HCT116 (cell line): ENCODE measurements around the gene CDH16. TPM values are rescaled to one million over a fixed set of nuclear protein-coding genes. Genes with fewer than 3 reads are reported as not detected.

ENCODE experiments used
- ATAC-seq: fragments of 200-7000 bp; cut with Tn5 transposase; 2 replicates; pipeline ENCODE4 v1.9.1; 2020; ENCODE audit warnings: mild to moderate bottlenecking, moderate library complexity
- BruUV-seq: library from RNA; stranded (reverse); fragments of 400-500 nt; replicated peaks from 2 replicates; lab custom pipeline; 2021; lab: Mats Ljungman, UMichigan
- CTCF ChIA-PET: fragments of 300-600 bp; sonication (Branson Sonifier 250); formaldehyde crosslinking; loops from one replicate; lab custom pipeline; 2021; ENCODE audit warnings: antibody characterized with exemption; lab: Charles Lee
- POLR2A ChIA-PET: fragments of 300-600, 350-600 bp; sonication (Branson Sonifier 250); formaldehyde crosslinking; loops from one replicate; lab custom pipeline; 2021; ENCODE audit warnings: antibody characterized with exemption; lab: Charles Lee
- RAD21 ChIA-PET, 2 experiments: fragments of 300-600 bp; sonication (Branson Sonifier 250); formaldehyde crosslinking; loops; one replicate each; lab custom pipeline; 2023; ENCODE audit warnings: low total read pairs in 2 of 2; ENCODE audit not compliant: uncharacterized antibody in 2 of 2, unreplicated experiment in 2 of 2, low non-redundant PET in 1 of 2; lab: Charles Lee
- DNase-seq: peaks from one replicate; pipeline ENCODE4 v3.0.0-alpha.2; 2010; ENCODE audit warnings: low read depth, low spot score
- H2AFZ ChIP-seq: fragments of 200-600 bp; shearing (Covaris generic), sonication (generic); 2 replicates; pipeline ENCODE4 v1.6.1; 2017; ENCODE audit warnings: low read depth, mixed run types, mixed read lengths, antibody characterized with exemption, low read length; ENCODE audit not compliant: poor library complexity, severe bottlenecking
- H3K27ac ChIP-seq: 2 replicates; pipeline ENCODE4 v1.5.1; 2012; ENCODE audit warnings: low read depth, low read length
- H3K27me3 ChIP-seq: fragments of 200-600 bp; sonication (generic); 2 replicates; pipeline ENCODE4 v1.6.1; 2016; ENCODE audit warnings: mixed run types, low read length, mixed read lengths; ENCODE audit not compliant: insufficient read depth
- H3K36me3 ChIP-seq, 2 experiments: fragments of 200-500 bp in 1 of 2; fragments of 200-600 bp in 1 of 2; sonication (Bioruptor generic) in 1 of 2; sonication (generic) in 1 of 2; 2 replicates each; pipeline versions ENCODE4 v1.5.1 to v1.6.1; 2014 to 2016; ENCODE audit warnings: low read length in 2 of 2, inconsistent platforms in 1 of 2, mixed read lengths in 1 of 2, mixed run types in 1 of 2; ENCODE audit not compliant: insufficient read depth in 2 of 2, control insufficient read depth in 1 of 2
- H3K4me1 ChIP-seq, 2 experiments: fragments of 200-600 bp in 1 of 2; sonication (generic) in 1 of 2; 2 replicates each; pipeline versions ENCODE4 v1.5.1 to v1.6.1; 2012 to 2017; ENCODE audit warnings: low read length in 2 of 2, inconsistent platforms in 1 of 2, mild to moderate bottlenecking in 1 of 2, mixed read lengths in 1 of 2, mixed run types in 1 of 2, moderate library complexity in 1 of 2; ENCODE audit not compliant: insufficient read depth in 2 of 2, control insufficient read depth in 1 of 2
- H3K4me2 ChIP-seq: fragments of 200-600 bp; sonication (generic); 2 replicates; pipeline ENCODE4 v1.6.1; 2017; ENCODE audit warnings: mixed run types, low read length, mixed read lengths
- H3K4me3 ChIP-seq, 2 experiments: fragments of 200-600 bp in 1 of 2; sonication (generic) in 1 of 2; replicated peaks in 1 of 2; 2 replicates each; pipeline ENCODE4 v1.5.1; 2011 to 2016; ENCODE audit warnings: low read length in 2 of 2, control low read depth in 1 of 2, low read depth in 1 of 2, mild to moderate bottlenecking in 1 of 2, mixed read lengths in 1 of 2, mixed run types in 1 of 2
- H3K79me2 ChIP-seq: fragments of 200-600 bp; sonication (generic); 2 replicates; pipeline ENCODE4 v1.6.1; 2017; ENCODE audit warnings: mild to moderate bottlenecking, mixed run types, low read length, moderate library complexity, mixed read lengths; ENCODE audit not compliant: insufficient read depth
- H3K9ac ChIP-seq: fragments of 200-600 bp; sonication (generic); 2 replicates; pipeline ENCODE4 v1.6.1; 2016; ENCODE audit warnings: low read length, mixed read lengths
- H3K9me2 ChIP-seq: fragments of 200-600 bp; sonication (generic), shearing (Covaris generic); 2 replicates; pipeline ENCODE4 v1.6.1; 2017; ENCODE audit warnings: mixed run types, mild to moderate bottlenecking, moderate library complexity; ENCODE audit not compliant: insufficient read depth
- H3K9me3 ChIP-seq, 2 experiments: fragments of 200-500 bp in 1 of 2; fragments of 200-600 bp in 1 of 2; sonication (Bioruptor generic) in 1 of 2; sonication (generic) in 1 of 2; 2 replicates each; pipeline ENCODE4 v1.6.1; 2014 to 2017; ENCODE audit warnings: low read length in 2 of 2, mixed read lengths in 2 of 2, inconsistent platforms in 1 of 2, low read depth in 1 of 2, mild to moderate bottlenecking in 1 of 2, mixed run types in 1 of 2, moderate library complexity in 1 of 2; ENCODE audit not compliant: control insufficient read depth in 1 of 2, insufficient read depth in 1 of 2
- H4K20me1 ChIP-seq: fragments of 200-600 bp; sonication (generic), shearing (Covaris generic); 2 replicates; pipeline ENCODE4 v1.6.1; 2017; ENCODE audit warnings: mixed run types, mild to moderate bottlenecking, moderate library complexity; ENCODE audit not compliant: insufficient read depth
- CBX3 ChIP-seq: IDR thresholded peaks from 2 replicates; pipeline ENCODE4 v1.6.1; 2012; ENCODE audit warnings: low read depth
- CEBPB ChIP-seq: IDR thresholded peaks from 2 replicates; pipeline ENCODE4 v1.6.1; 2012; ENCODE audit warnings: low read depth
- EGR1 ChIP-seq: IDR thresholded peaks from 2 replicates; pipeline ENCODE4 v1.6.1; 2012; ENCODE audit warnings: low read depth
- ELF1 ChIP-seq: IDR thresholded peaks from 2 replicates; pipeline ENCODE4 v1.6.1; 2012; ENCODE audit warnings: low read depth, borderline replicate concordance
- EZH2 ChIP-seq: fragments of 200-600 bp; sonication (generic); IDR thresholded peaks from 2 replicates; pipeline ENCODE4 v1.6.1; 2017; ENCODE audit warnings: antibody characterized with exemption, mixed run types
- FOSL1 ChIP-seq: IDR thresholded peaks from 2 replicates; pipeline ENCODE4 v1.6.1; 2012; ENCODE audit warnings: low read depth
- POLR2A ChIP-seq: IDR thresholded peaks from 2 replicates; pipeline ENCODE4 v1.7.0; 2011; ENCODE audit warnings: borderline replicate concordance; ENCODE audit not compliant: insufficient read depth, insufficient read length; ENCODE audit errors: extremely low read depth
- RAD21 ChIP-seq: IDR thresholded peaks from 2 replicates; pipeline ENCODE4 v1.6.1; 2012; ENCODE audit warnings: low read depth, mild to moderate bottlenecking
- REST ChIP-seq: IDR thresholded peaks from 2 replicates; pipeline ENCODE4 v1.6.1; 2012; ENCODE audit warnings: low read depth
- SRF ChIP-seq: IDR thresholded peaks from 2 replicates; pipeline ENCODE4 v1.6.1; 2012; ENCODE audit warnings: low read depth
- TCF7L2 ChIP-seq: IDR thresholded peaks from 2 replicates; pipeline ENCODE4 v1.7.0; 2011; ENCODE audit warnings: borderline replicate concordance, inconsistent platforms; ENCODE audit not compliant: insufficient read depth, insufficient read length; ENCODE audit errors: extremely low read depth
- ZFX ChIP-seq: fragments of 450-650 bp; IDR thresholded peaks from 2 replicates; pipeline ENCODE4 v1.6.1; 2017
- ZNF274 ChIP-seq: fragments of 200-500 bp; sonication (Bioruptor generic); IDR thresholded peaks from 2 replicates; pipeline ENCODE4 v1.6.1; 2014; ENCODE audit warnings: mild to moderate bottlenecking, low read depth, low read length, inconsistent platforms
- intact Hi-C: fragments of 100-400 bp; cut with micrococcal nuclease; formaldehyde crosslinking; loops from 2 replicates; pipeline ENCODE4 v1.10.0; 2022
- total RNA-seq: library from RNA; stranded (reverse); gene quantifications from one replicate; pipeline ENCODE4 v1.2.1, GENCODE V29; 2021; ENCODE audit not compliant: unreplicated experiment
- TF ChIP-seq, protein P1 (sequence below): IDR thresholded peaks from 2 replicates; pipeline ENCODE4 v1.6.1; 2011; ENCODE audit warnings: mild to moderate bottlenecking, low read length, moderate library complexity; ENCODE audit not compliant: insufficient replicate concordance; ENCODE audit errors: extremely low read depth

The CDH16 gene
- total RNA-seq, 1 experiment from 2014 or later = not detected

DNA sequence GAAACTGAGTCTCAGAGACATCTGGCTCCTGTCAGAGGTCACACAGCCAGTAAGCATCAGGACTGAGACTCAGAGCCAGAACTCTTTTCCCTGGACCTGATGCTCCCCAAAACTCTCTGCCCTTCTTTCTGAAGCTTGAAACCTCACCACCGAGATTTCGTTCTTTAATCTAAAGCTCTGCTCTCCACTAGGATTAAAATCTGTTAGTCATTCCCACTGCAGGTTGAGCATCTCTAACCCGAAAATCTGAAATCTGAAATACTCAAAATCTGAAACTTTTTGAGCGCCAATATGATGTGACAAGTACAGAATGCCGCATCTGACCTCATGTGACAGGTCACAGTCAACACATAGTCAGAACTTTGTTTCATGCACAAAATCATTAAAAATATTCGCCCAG is 2.2 kb downstream of the CDH16 start (continued):
- TF ChIP-seq CBX3 = no peak
- no peak for TF ChIP-seq ZNF274
- TF ChIP-seq EGR1 = no peak
- no peak for TF ChIP-seq FOSL1
- no peak for TF ChIP-seq TCF7L2
- no peak for TF ChIP-seq SRF
- no peak for TF ChIP-seq ZFX
- no peak for TF ChIP-seq RAD21
- no peak for TF ChIP-seq ELF1
- no peak for TF ChIP-seq CEBPB

- TF ChIP-seq POLR2A (no peak), TCF7L2 (no peak), ELF1 (no peak), CEBPB (no peak), EZH2 (no peak), REST (no peak)
- TF ChIP-seq, protein P1, sequence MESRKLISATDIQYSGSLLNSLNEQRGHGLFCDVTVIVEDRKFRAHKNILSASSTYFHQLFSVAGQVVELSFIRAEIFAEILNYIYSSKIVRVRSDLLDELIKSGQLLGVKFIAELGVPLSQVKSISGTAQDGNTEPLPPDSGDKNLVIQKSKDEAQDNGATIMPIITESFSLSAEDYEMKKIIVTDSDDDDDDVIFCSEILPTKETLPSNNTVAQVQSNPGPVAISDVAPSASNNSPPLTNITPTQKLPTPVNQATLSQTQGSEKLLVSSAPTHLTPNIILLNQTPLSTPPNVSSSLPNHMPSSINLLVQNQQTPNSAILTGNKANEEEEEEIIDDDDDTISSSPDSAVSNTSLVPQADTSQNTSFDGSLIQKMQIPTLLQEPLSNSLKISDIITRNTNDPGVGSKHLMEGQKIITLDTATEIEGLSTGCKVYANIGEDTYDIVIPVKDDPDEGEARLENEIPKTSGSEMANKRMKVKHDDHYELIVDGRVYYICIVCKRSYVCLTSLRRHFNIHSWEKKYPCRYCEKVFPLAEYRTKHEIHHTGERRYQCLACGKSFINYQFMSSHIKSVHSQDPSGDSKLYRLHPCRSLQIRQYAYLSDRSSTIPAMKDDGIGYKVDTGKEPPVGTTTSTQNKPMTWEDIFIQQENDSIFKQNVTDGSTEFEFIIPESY = no peak
- intact Hi-C loops = no loop called here
- Histone ChIP-seq H3K27ac (no peak overlapping the region), H3K4me2 (no peak overlapping the region), H3K4me1 (peaks cover 0 to 8% of the 10 kb centered on the region in 2 experiments; a peak in 2 of 4 replicates), H4K20me1 (no peaks in the 10 kb centered on the region), H3K9ac (no peak overlapping the region), H3K9me2 (no peaks in the 10 kb centered on the region), H3K79me2 (no peaks in the 10 kb centered on the region), H3K4me3 (no peak overlapping the region), H2AFZ (no peak overlapping the region), H3K9me3 (no peaks in the 10 kb centered on the region), H3K27me3 (no peaks in the 10 kb centered on the region), H3K36me3 (no peaks in the 10 kb centered on the region)
- RAD21 ChIA-PET = no interaction called here
- no TSS peak for BruUV-seq
- POLR2A ChIA-PET = no interaction called here
- ATAC-seq = no peak
- DNase-seq = no peak
- CTCF ChIA-PET = interaction anchor here (0.8 kb wide), 1 partner anchor 14 kb away, joined by 3 read pairs; no protein-coding TSS in a partner anchor
Observed at GRCh38 chr16:66915041-66915440, 3.6 kb downstream of the CDH16 start.
